Spleen (tissue), 7 donors: ENCODE measurements around the gene CCNB3.

ENCODE experiments used
- POLR2A ChIP-seq, 3 donors: fragments of 450-650 bp; IDR thresholded peaks; one replicate each; pipeline ENCODE4 v1.5.1; 2017; ENCODE audit warnings: antibody characterized with exemption in 3 of 3, mild to moderate bottlenecking in 1 of 3
- POLR2AphosphoS5 ChIP-seq, 3 donors: sonication (generic); formaldehyde crosslinking; IDR thresholded peaks; one replicate each; pipeline ENCODE4 v1.5.1; 2017; ENCODE audit warnings: antibody characterized with exemption in 3 of 3
- TF ChIP-seq, protein P1 (sequence below), 11 experiments: fragments of 200-600 bp in 7 of 11; fragments of 450-650 bp in 4 of 11; sonication (generic) in 4 of 11; IDR thresholded peaks in 8 of 11; conservative IDR thresholded peaks in 3 of 11; 1 replicate in 7 of 11; 2 replicates in 4 of 11; pipeline versions ENCODE4 v1.4.0 to v1.8.0; 2016 to 2021; ENCODE audit warnings: antibody characterized with exemption in 11 of 11, inconsistent platforms in 4 of 11, mild to moderate bottlenecking in 1 of 11
- donor health status: DM: no; HTN: no; CAD: no; lungs with moderate emphysema.
- donor health status: DM: no; HTN: no; CAD: no.
- donor health status: DM: no; HTN: no; CAD: no.

DNA sequence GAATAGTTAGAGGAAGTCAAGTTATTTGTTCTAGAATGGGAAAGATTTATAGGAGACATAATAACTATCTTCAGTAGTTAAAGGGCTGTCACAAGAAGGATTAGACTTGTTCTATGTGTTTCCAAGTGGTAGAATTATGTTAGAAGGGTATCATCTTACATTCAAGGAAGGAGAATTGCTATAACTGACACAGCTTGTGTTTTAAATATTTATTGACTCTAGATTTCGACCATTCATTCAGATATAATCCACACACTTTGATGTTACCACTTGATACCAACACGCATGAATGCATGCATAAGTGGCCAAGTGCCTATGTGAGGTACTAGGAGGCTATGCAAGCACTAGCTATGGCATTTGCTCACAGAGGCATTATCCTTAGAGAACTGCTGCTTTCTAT is 122.7 kb downstream of the CCNB3 start:
- TF ChIP-seq POLR2A (IDR thresholded peaks at IDR 0.05) (no peak), POLR2AphosphoS5 (IDR thresholded peaks at IDR 0.05) (no peak)
- TF ChIP-seq, protein P1, sequence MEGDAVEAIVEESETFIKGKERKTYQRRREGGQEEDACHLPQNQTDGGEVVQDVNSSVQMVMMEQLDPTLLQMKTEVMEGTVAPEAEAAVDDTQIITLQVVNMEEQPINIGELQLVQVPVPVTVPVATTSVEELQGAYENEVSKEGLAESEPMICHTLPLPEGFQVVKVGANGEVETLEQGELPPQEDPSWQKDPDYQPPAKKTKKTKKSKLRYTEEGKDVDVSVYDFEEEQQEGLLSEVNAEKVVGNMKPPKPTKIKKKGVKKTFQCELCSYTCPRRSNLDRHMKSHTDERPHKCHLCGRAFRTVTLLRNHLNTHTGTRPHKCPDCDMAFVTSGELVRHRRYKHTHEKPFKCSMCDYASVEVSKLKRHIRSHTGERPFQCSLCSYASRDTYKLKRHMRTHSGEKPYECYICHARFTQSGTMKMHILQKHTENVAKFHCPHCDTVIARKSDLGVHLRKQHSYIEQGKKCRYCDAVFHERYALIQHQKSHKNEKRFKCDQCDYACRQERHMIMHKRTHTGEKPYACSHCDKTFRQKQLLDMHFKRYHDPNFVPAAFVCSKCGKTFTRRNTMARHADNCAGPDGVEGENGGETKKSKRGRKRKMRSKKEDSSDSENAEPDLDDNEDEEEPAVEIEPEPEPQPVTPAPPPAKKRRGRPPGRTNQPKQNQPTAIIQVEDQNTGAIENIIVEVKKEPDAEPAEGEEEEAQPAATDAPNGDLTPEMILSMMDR (IDR thresholded peaks at IDR 0.05 in 8 of 11, conservative IDR thresholded peaks at IDR 0.05 in 3 of 11), result no peak
